GM12874 (cell line): ENCODE measurements around the gene PTGES.

Source experiments
- TF ChIP-seq, protein P1 (sequence below): IDR thresholded peaks from 2 replicates; pipeline ENCODE4 v1.5.1; 2011; ENCODE audit warnings: low read depth, mild to moderate bottlenecking, control low read depth, low read length, moderate library complexity; ENCODE audit not compliant: insufficient read depth

The PTGES gene

DNA sequence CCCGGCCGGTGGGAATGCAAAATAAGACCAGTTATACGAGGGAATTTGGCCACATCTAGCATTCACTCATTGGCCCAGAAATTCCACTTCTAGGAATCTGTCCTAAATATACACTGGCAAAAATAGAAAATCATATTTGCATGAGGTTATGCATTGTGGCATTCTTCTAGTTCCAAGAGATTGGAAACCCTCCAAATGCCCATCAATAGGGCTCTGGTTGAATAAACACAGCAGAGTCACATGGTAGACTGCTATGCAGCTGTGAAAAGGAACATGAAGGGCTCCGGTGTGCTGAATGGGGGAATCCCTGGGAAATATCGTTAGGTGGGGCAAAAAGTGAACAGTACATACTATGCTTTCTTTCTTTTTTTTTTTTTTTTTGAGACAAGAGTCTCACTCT lies 36.8 kb downstream of the PTGES start:
- TF ChIP-seq, protein P1, sequence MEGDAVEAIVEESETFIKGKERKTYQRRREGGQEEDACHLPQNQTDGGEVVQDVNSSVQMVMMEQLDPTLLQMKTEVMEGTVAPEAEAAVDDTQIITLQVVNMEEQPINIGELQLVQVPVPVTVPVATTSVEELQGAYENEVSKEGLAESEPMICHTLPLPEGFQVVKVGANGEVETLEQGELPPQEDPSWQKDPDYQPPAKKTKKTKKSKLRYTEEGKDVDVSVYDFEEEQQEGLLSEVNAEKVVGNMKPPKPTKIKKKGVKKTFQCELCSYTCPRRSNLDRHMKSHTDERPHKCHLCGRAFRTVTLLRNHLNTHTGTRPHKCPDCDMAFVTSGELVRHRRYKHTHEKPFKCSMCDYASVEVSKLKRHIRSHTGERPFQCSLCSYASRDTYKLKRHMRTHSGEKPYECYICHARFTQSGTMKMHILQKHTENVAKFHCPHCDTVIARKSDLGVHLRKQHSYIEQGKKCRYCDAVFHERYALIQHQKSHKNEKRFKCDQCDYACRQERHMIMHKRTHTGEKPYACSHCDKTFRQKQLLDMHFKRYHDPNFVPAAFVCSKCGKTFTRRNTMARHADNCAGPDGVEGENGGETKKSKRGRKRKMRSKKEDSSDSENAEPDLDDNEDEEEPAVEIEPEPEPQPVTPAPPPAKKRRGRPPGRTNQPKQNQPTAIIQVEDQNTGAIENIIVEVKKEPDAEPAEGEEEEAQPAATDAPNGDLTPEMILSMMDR: no peak

DNA sequence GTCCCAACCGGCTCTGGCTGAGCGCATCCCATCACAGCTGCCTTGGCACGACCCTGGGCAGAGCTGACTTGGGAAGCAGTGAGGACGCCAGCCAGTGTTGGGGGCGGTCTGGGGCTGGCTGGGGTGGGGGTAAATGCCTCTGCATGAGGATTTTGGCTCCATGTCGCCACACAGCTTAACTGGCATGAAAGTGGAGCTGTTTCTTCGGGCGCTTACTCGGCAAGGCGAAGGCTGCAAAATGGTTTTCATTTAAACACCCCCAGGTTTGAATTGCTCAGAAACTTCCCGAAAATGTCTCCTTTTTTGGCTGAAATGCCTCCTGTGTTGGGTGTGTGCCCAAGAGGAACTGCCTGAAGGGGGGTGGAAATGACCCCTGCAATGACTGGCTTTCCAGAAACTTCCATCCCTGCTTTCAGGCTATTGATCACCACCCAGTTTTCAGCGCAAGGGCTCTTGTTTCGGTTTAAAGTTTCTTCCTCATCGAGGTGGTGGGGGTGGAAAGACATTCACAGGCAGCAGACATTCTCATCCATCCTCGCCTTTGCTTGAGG lies 38.3 kb downstream of the PTGES start:
- TF ChIP-seq, protein P1: no peak

DNA sequence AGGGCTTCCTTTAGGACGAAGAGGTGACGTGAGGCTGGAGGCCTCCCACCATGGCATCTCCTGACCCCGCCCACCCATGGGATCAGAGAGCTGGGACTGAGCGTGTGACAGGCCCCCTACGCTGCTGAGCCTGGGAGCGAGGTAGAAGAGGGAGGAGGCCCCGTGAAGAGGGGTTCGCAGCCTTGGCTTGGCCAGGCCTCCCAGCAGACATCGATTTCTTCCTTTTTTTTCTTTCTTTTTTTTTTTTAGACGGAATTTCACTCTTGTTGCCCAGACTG lies 39.5 kb downstream of the PTGES start:
- TF ChIP-seq, protein P1: no peak

DNA sequence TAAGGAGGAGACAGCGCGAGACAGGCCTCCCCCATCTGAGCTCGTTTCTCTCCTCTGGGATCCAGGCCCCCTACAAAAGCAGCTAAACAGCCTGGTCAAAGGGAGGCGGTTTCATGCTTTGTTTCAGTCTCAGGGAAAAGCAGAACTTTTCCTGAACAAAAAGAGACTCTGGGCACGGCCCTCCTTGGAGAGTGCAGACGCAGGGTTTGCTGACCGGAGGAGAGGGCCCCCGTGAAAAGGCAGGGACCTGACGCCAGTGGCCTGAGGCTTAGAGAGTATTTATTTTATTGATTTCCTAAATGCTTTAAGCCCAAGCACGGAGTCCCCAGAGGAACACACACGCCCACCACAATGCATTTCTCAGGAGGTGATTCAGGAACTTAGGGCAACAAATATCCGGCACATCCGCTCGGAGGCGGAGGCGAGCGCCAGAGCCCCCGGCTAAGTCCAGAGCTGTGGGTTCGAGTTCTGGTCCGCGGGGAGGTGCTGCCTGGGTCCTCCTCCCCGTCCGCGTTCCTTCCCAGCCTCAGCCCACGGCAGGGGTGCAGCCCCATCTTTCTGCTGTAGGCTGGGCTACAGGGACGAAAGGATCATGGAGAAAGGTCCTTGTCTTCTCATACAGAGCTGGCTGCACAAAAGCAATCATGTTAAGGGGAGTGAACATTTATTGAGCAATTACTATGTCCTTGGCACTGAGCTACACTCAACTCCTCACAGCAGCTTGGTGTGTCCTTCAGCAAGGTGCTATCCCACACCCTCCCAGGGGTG lies 40.0 kb downstream of the PTGES start:
- TF ChIP-seq, protein P1: no peak

DNA sequence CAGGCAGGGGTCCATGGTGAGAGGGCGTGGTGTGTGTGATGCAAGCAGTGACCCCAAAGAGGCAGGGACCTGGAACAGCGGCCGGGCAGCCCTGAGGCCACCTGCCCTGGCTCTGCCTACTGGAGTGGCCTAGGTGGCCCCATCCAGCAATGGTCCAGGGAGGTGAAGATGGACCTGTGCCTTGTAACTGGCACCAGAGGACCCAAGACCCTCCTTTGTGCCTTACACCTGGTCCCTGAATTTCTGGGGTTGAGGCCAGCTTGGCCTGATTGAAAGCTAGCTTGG lies 42.7 kb downstream of the PTGES start:
- TF ChIP-seq, protein P1: no peak

DNA sequence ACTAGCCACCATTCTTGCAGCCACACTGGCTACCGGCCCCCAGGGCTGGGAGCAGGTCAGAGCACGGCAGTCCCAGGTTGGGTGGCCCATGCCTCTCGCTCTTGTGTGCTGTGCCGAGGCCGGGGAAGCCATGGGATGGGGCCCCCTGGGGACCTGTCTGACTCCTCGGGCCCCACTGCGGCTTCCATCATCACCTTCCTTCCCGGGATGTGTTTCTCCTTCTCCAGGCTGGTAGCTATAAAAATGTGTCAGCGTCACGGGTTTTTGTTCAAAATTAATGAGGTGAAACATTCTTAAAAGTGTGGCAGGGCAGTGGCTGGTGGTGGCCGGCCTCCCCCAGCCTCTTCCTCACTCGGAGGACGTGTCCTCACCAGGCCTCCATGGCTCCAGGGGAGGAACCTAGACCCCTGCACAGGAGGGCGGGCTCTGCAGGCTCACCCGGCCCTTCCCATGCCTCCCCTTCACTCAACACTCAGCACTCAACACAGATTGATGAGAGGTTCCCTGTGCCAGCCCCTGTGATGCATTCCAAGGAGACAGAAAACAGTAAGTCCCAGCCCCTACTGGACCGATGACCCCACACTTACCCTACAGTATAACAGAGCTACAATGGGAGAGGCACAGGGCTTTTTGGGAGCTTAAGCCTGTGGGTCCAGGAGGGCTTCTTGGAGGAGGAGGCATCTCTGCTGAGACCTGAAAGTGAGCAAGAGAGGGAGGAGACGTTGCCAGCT lies 43.2 kb downstream of the PTGES start:
- TF ChIP-seq, protein P1: no peak

DNA sequence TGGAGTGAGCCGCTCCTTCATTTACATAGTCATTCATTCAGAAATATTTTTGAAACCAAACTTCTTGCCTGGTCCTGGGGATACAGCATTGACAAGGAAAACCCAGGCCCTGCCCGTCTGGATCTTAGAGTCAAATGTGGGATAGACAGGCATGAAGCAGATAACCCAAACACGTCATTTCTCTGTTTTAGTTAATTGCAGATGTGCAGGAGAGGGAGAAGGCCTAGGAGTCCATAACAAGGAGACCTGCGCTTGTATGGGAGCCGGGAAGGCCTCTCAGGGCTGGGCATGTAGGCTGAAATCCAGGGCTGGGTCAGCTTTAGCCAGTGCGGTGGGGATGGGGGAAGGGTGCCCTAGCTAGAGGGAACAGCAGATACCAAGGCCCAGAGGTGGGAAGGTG lies 44.0 kb downstream of the PTGES start:
- TF ChIP-seq, protein P1: no peak
